NCI-H460 (cell line): ENCODE data around the gene P2RX7. TPM values are rescaled to one million over a fixed set of nuclear protein-coding genes. Genes with fewer than 3 reads are reported as not detected.

ENCODE experiments used
- DNase-seq: peaks from one replicate; pipeline ENCODE4 v3.0.0-alpha.2; 2016; ENCODE audit warnings: low read depth; ENCODE audit errors: extremely low read depth
- total RNA-seq: library from RNA; depleted of rRNA; stranded (reverse); fragments of >200 nt; shearing (Covaris generic); gene quantifications from 2 replicates; pipeline ENCODE4 v1.2.3, GENCODE V29; 2014

Gene P2RX7
- total RNA-seq, 1 experiment from 2014 or later = 1.2 TPM

DNA sequence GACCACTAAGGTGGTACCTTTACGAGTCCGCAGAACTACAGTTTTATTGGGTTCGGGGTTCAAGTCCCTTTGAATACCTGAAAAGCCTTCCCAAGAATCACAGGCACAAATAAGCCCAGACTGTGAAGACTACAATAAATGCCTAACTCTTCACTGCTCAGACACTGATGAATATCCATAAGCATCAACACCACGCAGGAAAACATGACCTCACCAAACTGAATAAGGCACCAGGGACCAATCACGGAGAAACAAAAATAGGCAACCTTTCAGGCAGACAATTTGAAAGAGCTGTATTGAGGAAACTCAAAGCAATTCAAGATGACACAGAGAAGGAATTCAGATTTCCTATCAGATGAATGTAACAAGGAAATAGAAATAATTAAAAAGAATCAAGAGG is 24.2 kb upstream of the P2RX7 start:
- no peak for DNase-seq

DNA sequence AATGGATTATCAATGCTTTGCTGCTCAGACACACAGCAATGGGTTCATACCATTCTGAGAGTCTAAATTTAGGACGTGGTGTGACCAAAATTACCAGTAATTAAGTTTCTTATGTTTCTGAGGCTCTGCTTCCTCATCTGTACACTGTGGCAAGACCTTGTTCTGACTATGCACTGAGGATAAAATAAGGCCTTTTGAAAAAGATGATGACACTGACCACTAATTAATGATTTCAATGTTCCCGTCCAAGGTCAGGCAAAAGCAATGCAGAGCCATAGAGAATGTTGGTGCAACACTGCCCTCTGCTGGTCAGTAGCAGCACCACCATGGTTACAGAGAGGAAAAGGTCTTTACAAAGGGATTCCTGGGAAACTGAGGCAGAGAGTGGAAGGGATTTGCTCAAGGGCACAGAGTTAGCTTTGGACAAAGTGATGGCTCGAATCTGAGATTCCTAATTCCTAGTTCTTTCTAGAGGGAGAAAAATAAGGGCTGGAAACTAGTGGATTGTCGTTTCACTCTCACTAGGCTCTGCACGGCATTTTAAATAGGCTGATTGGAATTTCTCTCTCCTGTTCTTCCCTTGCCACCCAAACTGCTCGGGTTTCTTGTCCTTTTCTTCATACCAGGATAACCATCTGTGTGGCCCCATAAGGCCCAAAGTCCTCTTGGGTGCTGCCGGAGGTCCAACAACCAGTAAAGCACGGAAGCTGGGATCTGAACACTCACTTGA is 22.3 kb upstream of the P2RX7 start:
- peak; percentile 68 for DNase-seq

DNA sequence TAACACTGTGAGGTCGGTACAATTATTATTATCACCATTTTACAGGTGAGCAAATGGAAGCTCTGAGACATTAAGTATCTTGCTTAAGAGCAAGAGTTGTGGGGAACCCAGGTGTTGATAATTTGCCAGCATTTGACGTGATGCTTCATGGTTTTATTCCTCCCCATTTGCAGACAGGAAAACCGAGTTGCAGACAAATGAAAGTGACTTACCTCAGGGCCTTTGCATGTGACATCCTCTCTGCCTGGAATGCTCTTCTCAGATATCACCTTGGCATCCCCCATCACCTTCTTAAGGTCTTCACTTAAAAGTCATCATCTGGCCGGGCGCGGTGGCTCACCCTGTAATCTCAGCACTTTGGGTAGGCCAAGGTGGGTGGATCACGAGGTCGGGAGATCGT is 21.0 kb upstream of the P2RX7 start:
- DNase-seq = no peak

DNA sequence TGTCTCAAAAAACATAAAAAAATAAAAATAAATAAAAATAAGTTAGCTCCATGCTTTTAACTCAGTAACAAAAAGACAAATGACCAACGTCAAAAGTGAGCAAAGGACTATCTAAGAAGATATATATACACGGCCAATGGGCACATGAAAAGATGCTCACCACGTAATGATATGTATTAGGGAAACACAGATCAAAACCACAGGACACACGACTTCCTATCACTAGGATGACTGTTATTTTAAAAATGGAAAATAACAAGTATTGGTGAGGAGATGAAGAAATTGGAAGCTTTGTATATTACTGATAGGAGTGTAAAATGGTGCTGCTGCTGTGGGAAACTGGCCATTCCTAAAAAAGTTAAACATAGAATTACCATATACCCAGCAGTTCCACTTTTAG is 20.2 kb upstream of the P2RX7 start:
- DNase-seq = no peak

DNA sequence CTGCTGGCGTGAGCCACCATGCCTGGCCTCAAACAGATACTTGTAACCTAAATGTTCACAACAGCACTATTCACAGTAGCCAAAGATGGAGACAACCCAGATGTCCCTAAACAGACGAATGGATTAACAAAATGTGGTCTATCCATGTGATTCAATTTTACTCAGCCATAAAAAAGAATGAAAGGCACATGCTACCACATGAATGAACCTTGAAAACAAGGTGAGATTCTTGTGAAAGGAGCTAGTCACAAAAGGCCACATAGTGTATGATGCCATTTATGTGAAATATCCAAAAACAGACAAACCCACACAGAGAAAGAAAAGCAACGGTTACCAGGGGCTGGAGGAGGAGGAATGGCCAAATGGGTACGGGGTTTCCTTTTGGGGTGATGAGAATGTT is 19.6 kb upstream of the P2RX7 start:
- DNase-seq = no peak

DNA sequence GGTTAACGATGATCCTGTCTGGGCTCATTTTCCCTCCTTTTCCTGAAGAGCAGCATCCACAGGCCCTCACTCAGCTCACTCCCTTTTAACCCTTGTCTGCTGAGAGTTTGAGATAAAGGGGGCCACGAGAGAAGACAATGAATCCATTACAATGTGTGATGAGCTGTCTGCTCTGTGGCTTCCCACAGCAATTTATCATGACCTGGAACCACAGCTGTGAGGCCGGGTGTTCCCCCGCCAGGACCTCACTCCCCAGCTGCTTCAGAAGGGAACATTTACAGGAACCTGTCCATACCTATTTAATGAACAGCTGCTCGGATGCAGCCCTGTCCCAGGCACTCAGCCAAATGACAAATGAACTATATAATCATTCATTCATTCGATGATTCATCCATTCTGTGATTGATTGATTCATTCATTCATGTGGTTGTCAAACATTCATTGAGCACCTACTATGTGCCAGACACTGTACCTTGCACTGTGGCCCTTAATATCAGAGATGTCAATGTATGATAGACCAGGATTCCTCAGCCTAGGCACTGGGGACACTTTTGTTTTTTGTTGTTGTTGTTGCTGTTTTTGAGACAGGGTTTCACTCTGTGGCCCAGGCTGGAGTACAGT is 18.5 kb upstream of the P2RX7 start:
- DNase-seq = no peak

DNA sequence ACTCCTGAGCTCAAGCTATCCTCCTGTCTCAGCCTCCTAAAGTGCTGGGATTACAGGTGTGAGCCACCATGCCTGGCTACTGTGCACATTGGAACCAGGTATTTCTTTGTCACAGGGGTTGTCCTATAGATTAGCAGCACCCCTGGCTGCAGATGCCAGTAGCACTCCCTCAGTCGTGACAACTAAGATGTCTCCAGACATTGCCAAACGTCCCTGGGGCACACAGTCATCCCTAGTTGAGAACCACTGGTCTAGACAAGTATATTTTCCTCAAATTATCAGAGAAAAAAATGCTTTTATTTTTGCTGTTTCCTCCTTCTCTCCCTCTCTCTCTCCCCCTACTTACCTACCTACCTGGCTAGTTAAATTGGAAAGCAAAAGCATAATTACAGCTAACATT is 17.9 kb upstream of the P2RX7 start:
- DNase-seq = no peak

DNA sequence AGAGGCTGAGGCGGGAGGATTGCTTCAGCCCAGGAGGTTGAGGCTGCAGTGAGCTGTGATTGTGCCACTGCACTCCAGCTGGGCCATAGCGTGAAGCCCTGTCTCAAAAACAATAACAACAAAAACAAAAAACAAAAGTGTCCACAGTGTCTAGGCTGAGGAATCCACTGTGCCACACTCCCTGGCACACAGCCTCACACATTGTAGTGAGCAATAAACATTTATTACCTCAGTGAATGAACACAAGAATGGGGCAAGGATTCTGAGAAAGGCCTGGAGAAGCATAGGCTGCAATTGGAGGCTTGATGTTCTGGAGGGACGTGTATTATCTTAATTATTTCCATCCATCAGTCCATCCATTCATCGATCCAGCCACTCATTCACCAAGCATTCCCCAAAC is 17.1 kb upstream of the P2RX7 start:
- DNase-seq = no peak

DNA sequence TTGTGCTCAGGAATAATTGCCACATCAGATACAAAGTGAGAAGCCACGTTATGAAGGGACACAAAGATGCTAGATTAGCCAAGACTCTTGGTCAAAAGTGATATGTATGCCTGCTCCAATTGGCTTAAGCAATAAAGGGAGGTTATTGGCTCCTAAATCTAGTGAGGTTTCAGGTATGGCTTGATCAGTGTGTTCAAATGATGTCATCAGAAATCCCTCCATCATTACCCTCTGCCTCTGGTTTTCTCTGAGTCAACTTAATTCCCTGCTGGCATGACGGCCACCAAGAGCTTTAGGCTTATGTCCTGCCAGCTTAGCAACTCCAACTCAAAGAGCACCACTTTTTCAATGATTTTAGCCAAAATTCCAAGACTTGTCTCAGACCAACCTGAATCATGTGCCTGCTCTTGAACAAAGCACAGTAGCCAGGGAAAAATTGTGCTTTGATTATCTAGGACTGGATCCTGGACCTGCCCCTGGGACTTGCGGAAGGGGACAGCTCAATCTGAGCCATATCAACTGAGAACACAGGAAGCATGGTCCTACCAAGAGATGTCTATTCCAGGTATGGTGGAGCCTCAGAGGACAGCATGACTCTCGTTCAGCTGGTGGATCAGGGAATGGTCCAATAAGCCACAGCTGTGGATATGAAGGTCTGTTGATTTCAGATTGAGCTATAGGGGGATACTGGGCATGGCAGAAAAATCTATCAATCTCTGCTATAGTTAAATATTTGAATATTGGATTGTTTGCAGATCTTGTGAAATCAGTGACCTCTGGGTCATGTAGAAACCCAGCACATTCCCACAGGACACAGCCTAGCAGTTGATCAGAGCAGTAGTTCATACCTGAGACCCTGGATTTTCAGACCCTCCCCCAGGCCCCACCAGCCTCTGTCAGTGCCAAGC is 16.1 kb upstream of the P2RX7 start:
- DNase-seq = no peak

DNA sequence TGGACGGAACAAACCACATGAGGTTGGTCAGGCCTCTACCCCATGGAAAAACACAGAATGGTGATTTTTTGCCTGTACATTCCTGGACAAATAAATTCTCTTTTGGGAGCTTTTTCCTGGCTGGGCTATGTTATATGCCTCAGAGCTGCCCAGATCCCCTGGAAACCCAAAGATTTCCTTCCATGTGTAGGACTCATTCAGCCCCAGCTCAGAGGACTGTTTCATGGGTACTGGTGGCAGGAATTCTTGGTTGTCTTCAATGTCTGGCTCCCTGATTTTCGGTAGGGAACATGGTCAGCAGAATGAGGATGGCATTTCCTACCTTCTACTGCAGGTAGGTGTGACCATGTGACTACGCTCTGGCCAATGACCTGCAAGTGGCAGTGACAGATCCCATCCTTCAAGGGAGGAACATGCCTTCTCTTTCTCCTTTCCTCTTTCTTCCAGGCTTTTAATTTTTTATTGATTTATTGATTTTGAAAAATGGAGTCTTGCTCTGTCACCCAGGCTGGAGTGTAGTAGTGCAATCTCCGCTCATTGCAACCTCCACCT is 15.4 kb upstream of the P2RX7 start:
- DNase-seq = no peak

DNA sequence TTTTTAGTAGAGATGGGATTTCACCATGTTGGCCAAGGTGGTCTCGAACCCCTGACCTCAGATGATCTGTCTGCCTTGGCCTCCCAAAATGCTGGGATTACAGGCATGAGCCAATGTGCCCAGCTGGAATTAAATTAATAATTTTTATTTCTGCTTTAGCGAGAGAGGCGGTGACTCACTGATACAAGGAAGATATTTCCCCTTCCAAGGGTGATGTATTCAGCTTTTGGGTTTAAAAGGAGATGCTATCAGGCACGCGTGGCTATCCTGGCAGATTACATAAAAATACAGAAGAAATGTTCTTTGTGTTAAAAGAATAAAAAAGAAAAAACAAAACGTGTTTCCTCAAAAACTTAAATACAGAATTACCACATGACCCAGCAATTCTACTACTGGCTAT is 12.4 kb upstream of the P2RX7 start:
- DNase-seq = no peak

DNA sequence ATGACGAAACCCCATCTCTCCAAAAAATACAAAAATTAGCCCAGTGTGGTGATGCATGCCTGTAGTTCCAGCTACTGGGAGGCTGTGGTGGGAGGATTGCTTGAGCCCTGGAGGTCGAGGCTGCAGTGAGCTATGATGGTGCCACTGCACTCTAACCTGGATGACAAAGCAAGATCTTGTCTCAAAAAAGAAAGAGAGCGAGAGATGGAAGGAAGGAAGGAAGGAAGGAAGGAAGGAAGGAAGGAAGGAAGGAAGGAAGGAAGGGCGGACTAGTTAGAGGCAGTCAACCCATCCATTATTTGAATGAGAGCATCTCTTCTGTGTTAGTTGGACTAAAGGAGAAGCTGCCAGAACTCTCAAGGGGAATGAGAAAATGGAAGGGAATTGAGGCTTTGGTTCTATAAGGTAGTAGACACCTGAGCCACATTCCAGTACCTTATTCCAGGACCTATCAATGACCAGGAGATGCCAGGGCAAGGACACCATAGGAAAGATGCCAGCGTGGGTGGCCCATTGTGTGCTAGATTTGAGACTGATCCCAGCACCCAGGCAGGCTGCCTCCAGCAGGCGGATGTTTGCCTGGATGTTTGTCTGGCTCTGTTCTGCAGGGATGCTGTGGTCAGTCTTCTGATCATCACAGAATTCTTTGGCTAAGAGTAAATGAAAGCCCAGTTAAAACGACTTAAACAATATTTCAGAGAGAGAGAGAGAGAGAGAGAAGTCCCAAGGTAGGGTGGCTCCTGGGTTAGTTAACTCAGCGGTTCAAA is 11.5 kb upstream of the P2RX7 start:
- DNase-seq = no peak

DNA sequence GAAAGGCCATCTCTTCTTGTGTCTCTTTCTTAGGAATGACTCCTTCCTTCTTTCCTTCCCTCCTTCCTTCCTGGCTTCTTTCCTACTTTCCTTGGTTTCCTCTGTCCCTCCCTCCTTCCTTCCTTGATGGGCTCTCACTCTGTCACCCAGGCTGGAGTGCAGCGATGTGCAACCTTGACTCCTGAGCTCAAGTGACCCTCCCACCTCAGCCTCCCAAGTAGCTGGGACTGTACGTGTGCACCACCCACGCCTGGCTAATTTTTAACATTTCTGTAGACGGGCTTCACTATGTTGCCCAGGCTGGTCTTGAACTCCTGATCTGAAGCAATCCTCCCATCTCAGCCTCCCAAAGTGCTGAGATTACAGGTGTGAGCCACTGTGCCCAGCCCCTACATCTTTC is 10.9 kb upstream of the P2RX7 start:
- no peak for DNase-seq

DNA sequence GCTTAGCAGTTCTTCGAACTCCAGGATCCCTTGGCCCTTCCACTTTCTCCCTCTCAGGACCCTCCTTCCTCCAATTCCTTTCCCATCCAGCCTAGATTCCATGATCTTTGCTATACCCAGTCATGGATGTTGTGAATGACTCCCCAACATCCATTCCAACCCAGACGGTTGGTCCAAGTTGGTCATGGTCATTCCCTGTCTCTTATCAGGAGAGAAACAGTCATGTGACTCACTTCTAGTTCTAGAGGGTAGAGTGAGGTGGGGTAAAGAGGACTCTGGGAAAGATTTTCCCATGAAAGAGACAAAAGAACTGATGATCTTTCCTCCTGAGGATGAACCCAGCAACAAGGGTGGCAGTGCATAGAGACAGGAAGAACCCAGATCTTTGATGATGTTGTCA is 9.2 kb upstream of the P2RX7 start:
- DNase-seq = no peak

DNA sequence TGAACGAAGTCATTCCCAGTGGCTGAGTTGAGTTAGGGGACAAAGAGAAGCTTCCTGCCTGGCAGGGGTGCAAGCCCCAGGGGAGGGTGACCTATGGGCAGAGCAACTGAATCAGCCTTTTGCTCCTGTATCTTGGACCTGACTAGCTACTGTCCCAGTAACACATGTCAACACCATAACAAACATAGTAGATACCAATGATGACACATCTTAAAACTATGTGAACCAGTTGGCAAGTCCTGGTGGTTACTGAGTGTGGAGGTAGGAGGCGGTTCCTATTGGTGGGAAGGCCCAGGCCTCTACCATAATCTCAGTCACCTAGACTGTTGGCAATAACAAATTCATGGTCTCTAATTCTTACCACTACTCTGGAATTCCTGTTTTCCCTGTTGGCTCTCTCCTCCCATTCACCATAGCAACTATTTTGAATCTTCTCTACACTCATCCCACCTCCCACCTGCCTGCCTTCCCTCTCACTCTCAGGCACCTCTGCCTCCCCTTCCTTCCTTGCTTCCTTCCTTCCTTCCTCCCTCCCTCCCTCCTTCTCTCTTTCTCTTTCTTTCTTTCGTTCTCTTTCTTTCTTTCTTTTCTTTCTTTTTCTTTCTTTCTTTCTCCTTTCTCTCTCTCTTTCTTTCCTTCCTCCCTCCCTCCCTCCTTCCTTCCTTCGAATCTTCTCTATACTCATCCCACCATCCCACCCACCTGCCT is 8.1 kb upstream of the P2RX7 start:
- DNase-seq = peak; percentile 67

DNA sequence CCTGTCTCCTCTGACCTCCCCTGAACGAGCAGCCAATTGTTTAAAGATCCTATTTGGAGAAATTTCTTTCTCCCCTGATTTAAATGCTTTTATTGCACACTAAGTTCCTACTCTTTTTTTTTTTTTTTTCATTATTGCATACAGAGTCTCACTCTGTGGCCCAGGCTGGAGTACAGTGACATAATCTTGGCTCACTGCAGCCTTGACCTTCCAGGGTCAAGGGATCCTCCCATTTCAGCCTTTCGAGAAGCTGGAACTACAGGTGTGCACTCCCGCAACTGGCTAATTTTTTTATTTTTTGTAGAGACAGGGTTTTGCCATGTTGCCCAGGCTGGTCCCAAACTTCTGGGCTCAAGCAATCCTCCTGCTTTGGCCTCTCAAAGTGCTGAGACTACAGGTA is 5.2 kb upstream of the P2RX7 start:
- DNase-seq = no peak

DNA sequence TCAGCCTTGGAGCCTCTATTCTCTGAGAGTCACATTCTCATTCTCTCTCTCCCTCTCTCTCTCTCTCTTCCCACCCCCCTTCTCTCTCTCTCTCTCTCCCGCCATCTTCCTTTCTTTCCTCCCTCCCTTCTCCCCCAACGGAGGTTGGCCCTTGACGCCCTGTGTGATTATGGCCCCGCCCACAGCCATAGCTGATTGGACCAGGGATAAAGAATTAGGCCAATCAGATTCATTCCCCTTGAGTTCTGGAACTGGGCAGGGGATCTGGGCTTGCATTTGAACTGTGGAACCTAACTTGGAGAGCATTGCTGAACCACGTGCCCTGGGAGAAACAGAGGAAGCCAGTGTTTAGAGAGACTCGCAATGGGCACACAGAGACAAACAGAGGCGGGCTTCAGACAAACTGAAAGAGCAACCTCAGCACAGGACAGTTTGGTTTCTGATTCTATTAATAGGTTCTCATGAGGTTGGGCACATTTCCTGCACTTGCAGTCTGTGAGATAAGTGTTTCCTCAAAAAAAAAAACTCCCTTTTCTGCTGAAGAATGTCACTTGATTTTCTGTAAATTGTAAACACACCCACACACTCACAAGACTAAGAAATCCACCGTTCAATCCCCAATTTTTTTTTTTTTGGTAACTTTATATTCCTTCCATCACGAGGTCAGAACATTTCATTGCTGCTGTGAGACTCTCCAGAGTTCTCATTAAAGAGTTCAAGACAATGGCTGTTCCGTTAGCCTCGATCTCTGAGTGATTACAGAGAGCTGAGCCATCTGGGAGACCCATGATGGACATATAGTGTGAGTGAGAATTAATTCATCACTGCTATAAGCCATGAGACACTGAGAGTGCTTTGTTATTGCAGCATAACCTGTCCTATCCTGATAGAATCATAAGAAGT is 3.5 kb upstream of the P2RX7 start:
- DNase-seq = no peak

DNA sequence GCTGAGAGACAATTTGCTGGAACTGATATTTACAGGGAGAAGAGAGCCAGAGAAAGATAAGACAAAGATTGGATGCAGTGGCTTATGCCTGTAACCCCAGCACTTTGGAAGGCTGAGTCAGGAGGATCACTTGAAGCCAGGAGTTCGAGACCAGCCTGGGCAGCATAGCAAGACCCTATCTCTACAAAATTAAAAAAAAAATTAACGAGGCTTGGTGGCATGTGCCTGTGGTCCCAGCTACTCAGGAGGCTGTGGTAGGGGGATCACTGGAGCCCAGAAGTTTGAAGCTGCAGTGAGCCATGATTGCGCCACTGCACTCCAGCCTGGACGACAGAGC is 2.9 kb upstream of the P2RX7 start:
- DNase-seq = no peak

DNA sequence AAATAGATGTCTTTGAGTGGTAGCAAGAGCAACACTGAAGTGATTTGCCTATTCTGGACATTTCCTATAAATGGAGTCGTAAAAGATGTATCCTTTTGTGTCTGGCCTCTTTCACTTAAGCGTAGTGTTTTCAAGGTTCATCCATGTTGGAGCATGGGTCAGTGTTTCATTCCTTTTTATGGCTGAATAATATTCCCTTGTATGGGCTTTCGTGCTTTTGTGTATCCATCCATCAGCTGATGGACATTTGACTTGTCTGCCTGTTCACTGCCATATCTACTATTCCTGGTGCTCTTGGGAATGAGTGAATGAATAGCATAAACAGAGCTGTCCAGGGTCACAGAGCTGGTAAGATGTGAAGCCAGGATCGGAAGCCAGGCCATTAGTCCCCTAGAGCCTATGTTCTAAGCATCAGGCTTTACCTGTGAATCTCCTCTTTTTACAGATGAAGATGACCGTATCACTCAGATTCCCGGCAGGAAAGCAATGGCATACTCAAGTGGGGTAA is 1.8 kb upstream of the P2RX7 start:
- no peak for DNase-seq
